Panc1 (cell line): ENCODE data around the gene TUBB1. TPM values are rescaled to one million over a fixed set of nuclear protein-coding genes. Genes with fewer than 3 reads are reported as not detected.
A peak's percentile ranks its signal among the peaks of the same experiment; 100 is the strongest.

Source experiments
- ATAC-seq: fragments of 200-7000 bp; cut with Tn5 transposase; 2 replicates; pipeline ENCODE4 v1.9.1; 2020; ENCODE audit warnings: mild to moderate bottlenecking, moderate library complexity
- BruUV-seq: library from RNA; stranded (reverse); fragments of 400-500 nt; replicated peaks from 2 replicates; lab custom pipeline; 2021; lab: Mats Ljungman, UMichigan
- CTCF ChIA-PET: fragments of 300-600 bp; sonication (Branson Sonifier 250); formaldehyde crosslinking; loops from one replicate; lab custom pipeline; 2022; ENCODE audit warnings: antibody characterized with exemption; lab: Charles Lee
- POLR2A ChIA-PET: fragments of 300-600 bp; sonication (Branson Sonifier 250); formaldehyde crosslinking; loops from one replicate; lab custom pipeline; 2022; ENCODE audit warnings: antibody characterized with exemption; lab: Charles Lee
- DNase-seq: peaks from one replicate; pipeline ENCODE4 v3.0.0-alpha.2; 2010; ENCODE audit warnings: low read depth, low spot score
- H3K27ac ChIP-seq: 2 replicates; pipeline ENCODE4 v1.5.1; 2011; ENCODE audit warnings: mild to moderate bottlenecking, low read length, inconsistent platforms
- H3K27me3 ChIP-seq: fragments of 200-500 bp; sonication (Bioruptor generic); 2 replicates; pipeline ENCODE4 v1.6.0; 2014; ENCODE audit warnings: low read length, inconsistent platforms; ENCODE audit not compliant: control insufficient read depth, insufficient read depth
- H3K36me3 ChIP-seq: fragments of 200-500 bp; sonication (Bioruptor generic); 2 replicates; pipeline ENCODE4 v1.5.1; 2014; ENCODE audit warnings: inconsistent platforms, mild to moderate bottlenecking, low read length, moderate library complexity; ENCODE audit not compliant: control insufficient read depth, insufficient read depth
- H3K4me1 ChIP-seq: 2 replicates; pipeline ENCODE4 v1.5.1; 2011; ENCODE audit warnings: inconsistent platforms, mild to moderate bottlenecking, low read length, moderate library complexity; ENCODE audit not compliant: control insufficient read depth, insufficient read depth
- H3K4me3 ChIP-seq, 2 experiments: 2 replicates each; pipeline ENCODE4 v1.5.1; 2011 to 2012; ENCODE audit warnings: low read depth in 2 of 2, low read length in 2 of 2, mild to moderate bottlenecking in 2 of 2, inconsistent platforms in 1 of 2, moderate library complexity in 1 of 2
- H3K9me3 ChIP-seq: fragments of 200-500 bp; sonication (Bioruptor generic); 2 replicates; pipeline ENCODE4 v1.5.1; 2014; ENCODE audit warnings: low read depth, mild to moderate bottlenecking, inconsistent platforms, low read length, moderate library complexity; ENCODE audit not compliant: control insufficient read depth, insufficient read depth
- CTCF ChIP-seq: fragments of 450-650 bp; IDR thresholded peaks from 2 replicates; pipeline ENCODE4 v1.5.1; 2017; ENCODE audit warnings: mild to moderate bottlenecking
- POLR2AphosphoS5 ChIP-seq: IDR thresholded peaks from 2 replicates; pipeline ENCODE4 v1.6.1; 2012; ENCODE audit warnings: mild to moderate bottlenecking, low read depth, low read length, moderate library complexity
- SIN3A ChIP-seq: IDR thresholded peaks from 2 replicates; pipeline ENCODE4 v1.6.1; 2012; ENCODE audit warnings: low read depth, mild to moderate bottlenecking, low read length, moderate library complexity, borderline replicate concordance; ENCODE audit not compliant: insufficient read depth
- TCF7L2 ChIP-seq: IDR thresholded peaks from 2 replicates; pipeline ENCODE4 v1.6.1; 2011; ENCODE audit warnings: mild to moderate bottlenecking, low read depth, low read length, inconsistent platforms
- in situ Hi-C: cut with HindIII; loops from 2 replicates; pipeline ENCODE4 v1.10.0; 2016; ENCODE audit warnings: low sequenced_read_pairs, low pct_unique_long_range_greater_than_20kb
- intact Hi-C: fragments of 100-400 bp; cut with micrococcal nuclease; formaldehyde crosslinking; loops from one replicate; pipeline ENCODE4 v1.10.0; 2022; ENCODE audit not compliant: unreplicated experiment
- total RNA-seq: library from RNA; stranded (reverse); gene quantifications from one replicate; pipeline ENCODE4 v1.2.1, GENCODE V29; 2021; ENCODE audit not compliant: unreplicated experiment
- TF ChIP-seq, protein P1 (sequence below), 2 experiments: IDR thresholded peaks; 2 replicates each; pipeline ENCODE4 v1.6.1; 2011 to 2012; ENCODE audit warnings: low read depth in 2 of 2, control low read depth in 1 of 2, low read length in 1 of 2, mild to moderate bottlenecking in 1 of 2, moderate library complexity in 1 of 2; ENCODE audit not compliant: insufficient read depth in 1 of 2

The TUBB1 gene
- total RNA-seq, 1 experiment from 2014 or later = not detected

DNA sequence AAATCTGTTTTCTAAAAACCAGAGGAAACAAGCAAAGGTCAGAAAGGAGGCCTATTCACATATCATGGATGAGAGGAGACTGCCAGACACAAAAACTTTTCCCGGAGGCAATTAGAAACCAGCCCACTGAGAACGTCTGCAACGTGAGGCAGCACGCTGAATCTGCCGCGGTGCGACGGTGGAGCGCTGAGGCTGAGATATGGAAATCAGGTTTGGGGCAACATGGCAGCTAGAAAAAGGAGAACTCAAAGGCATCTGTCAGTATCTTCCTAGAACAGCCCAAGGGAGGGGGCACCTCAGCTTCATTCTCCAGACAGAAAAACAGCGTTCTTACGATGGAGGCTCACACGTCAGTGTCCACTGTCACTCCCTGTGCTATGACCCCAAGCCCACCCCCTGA lies 18.2 kb downstream of the TUBB1 start:
- Histone ChIP-seq H3K4me1 (peaks cover 36% of the 10 kb centered on the region), H3K4me3 (no peak overlapping the region), H3K9me3 (no peaks in the 10 kb centered on the region), H3K27me3 (no peaks in the 10 kb centered on the region), H3K27ac (no peak overlapping the region), H3K36me3 (peaks cover 47% of the 10 kb centered on the region)
- DNase-seq (no peak), ATAC-seq (no peak)
- intact Hi-C loops (no loop called here), in situ Hi-C loops (no loop called here)
- no TSS peak for BruUV-seq
- CTCF ChIA-PET = no interaction called here
- POLR2A ChIA-PET = no interaction called here
- TF ChIP-seq, protein P1, sequence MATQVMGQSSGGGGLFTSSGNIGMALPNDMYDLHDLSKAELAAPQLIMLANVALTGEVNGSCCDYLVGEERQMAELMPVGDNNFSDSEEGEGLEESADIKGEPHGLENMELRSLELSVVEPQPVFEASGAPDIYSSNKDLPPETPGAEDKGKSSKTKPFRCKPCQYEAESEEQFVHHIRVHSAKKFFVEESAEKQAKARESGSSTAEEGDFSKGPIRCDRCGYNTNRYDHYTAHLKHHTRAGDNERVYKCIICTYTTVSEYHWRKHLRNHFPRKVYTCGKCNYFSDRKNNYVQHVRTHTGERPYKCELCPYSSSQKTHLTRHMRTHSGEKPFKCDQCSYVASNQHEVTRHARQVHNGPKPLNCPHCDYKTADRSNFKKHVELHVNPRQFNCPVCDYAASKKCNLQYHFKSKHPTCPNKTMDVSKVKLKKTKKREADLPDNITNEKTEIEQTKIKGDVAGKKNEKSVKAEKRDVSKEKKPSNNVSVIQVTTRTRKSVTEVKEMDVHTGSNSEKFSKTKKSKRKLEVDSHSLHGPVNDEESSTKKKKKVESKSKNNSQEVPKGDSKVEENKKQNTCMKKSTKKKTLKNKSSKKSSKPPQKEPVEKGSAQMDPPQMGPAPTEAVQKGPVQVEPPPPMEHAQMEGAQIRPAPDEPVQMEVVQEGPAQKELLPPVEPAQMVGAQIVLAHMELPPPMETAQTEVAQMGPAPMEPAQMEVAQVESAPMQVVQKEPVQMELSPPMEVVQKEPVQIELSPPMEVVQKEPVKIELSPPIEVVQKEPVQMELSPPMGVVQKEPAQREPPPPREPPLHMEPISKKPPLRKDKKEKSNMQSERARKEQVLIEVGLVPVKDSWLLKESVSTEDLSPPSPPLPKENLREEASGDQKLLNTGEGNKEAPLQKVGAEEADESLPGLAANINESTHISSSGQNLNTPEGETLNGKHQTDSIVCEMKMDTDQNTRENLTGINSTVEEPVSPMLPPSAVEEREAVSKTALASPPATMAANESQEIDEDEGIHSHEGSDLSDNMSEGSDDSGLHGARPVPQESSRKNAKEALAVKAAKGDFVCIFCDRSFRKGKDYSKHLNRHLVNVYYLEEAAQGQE (IDR thresholded peaks at IDR 0.05; ENCODE audit: insufficient read depth in 1 of 2, low read depth in 2 of 2, low read length in 1 of 2) = no peak
- TF ChIP-seq TCF7L2 (no peak), SIN3A (no peak), POLR2AphosphoS5 (no peak), CTCF (no peak)

DNA sequence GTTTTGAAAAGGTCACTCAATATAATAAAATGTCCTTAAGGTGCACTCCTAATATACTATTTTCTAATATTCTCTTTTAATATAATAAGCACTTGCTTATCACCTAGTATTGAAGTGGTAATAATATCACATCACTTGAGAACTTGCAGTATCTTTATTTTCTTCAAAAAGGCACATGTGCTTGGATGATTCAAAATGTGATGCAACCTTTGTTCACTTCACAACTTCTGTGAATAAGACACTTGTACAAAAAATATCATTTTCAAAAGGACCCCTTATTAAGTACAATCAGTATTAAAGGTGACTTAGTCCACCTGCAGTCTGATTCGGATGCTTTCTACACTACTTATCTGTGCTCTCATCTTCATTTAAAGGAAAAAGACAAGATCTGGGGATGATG lies 20.0 kb downstream of the TUBB1 start:
- no peaks in the 10 kb centered on the region for H3K27me3 ChIP-seq
- TF ChIP-seq TCF7L2 (no peak), SIN3A (no peak), CTCF (no peak), POLR2AphosphoS5 (no peak)
- TF ChIP-seq, protein P1 (IDR thresholded peaks at IDR 0.05; ENCODE audit: insufficient read depth in 1 of 2, low read depth in 2 of 2, low read length in 1 of 2) = no peak
- intact Hi-C loops (no loop called here), in situ Hi-C loops (no loop called here)
- BruUV-seq = no TSS peak
- DNase-seq (no peak), ATAC-seq (no peak)
- peak overlapping the region; percentile 54 for H3K27ac ChIP-seq
- peaks cover 37% of the 10 kb centered on the region for H3K36me3 ChIP-seq
- no peak overlapping the region for H3K4me3 ChIP-seq
- ChIA-PET CTCF (no interaction called here), POLR2A (no interaction called here)
- no peaks in the 10 kb centered on the region for H3K9me3 ChIP-seq
- peaks cover 30% of the 10 kb centered on the region for H3K4me1 ChIP-seq
